ENCODE data around the gene PBX4.

Gene PBX4

DNA sequence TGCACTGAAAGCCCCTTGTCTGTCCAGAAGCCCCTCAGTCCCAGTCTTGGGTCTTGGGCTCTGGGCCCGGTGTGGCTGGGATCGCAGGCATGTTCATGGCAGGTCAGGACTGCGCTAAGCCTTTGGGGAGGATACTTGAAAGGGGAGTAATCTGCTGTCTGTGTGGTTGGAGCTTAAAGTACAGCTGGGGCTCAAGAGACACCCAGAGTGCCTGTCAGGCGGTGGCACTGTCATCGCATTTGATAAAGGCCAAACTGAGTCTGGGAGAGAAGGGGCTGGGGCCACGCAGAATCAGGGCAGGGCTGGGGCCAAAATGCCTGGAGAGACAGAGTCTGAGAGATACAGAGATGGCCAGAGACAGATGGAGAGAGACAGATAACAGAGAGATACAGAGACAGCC is 84.6 kb downstream of the PBX4 start:
- no peak for TF ChIP-seq CTCF (IDR thresholded peaks at IDR 0.05)

DNA sequence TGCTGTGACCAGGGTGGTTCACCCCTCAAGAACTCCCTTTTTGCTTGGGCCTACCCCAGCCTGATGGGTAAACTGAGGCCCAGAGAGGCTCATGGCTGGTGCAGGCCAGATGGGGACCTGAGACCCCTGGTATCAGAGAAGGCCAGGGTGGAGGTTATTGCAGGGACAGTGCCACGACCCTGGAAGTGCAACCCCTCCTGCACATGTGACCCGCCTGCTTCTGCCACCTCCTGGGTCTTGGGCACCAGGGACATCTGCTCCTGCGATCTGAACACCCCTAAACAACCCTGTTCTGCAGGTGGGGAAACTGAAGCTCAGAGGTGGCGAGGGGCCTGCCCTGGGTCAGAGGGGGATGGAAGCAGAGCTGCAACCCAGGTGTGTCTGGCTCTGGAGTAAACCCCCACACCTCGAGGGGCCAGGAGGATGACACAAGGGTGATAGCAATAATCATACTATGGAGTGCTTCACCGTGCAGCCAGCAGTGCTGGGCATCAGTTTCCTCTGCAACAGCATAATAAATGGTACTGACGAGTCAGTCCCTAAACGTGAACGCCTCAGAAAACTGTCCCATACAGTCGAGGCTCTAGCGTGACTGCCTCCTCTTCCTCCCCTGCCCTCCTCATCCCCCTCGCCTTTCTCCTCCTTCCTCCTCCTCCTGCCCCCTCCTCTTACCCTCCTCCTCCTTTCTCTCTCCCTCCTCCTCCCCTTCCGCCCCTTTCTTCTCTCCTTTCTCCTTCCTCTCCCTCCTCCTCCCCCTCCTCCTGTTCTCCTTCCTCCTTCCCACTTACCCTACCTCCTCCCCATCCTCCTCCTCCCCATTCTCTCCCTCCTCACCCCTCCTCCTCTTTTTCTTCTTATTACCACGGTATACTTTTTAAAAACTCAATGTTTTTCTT is 85.4 kb downstream of the PBX4 start:
- TF ChIP-seq CTCF (IDR thresholded peaks at IDR 0.05) = no peak

DNA sequence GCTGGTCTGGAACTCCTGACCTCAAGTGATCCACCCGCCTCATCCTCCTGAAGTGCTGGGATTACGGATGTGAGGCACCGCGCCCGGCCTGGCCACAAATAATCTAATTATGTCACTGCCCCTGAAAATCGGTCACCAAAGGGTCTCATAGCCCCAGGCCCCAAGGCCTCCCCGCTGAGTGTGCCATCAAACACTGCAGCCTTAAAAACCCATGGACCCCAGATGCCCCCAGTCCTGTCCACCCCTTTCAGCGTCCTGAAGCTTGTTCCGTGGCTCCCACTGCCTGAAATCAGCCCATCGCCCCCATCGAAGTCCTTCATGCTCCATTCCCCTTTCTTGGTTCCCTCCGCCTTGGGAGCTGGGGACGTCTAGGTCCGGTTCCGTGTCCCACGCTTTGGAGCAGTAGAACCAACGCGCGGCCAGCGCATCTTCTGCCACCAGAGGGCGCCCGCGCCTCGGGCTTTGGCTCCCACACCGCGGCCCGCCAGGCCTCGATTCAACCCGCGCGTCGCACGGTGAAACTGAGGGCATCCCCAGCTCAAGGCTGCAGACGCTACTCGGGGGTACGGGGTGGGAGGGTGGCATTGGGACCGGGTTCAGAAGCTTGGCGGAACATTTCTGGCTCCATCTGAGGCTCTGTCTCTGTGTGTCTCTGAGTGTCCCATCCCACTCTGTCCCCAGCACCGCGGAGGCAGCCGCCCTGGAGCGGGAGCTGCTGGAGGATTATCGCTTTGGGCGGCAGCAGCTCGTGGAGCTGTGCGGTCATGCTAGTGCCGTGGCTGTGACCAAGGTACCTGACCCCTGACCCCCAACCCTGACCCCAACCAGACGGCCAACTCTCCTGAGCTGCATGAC is 86.3 kb downstream of the PBX4 start:
- peak; percentile 97 for TF ChIP-seq CTCF (IDR thresholded peaks at IDR 0.05)

GRCh38 chr19:19530889-19531288 is 87.6 kb downstream of the PBX4 start:
- TF ChIP-seq CTCF (IDR thresholded peaks at IDR 0.05) = no peak

GRCh38 chr19:19530423-19530804 is 88.1 kb downstream of the PBX4 start:
- TF ChIP-seq CTCF (IDR thresholded peaks at IDR 0.05) = no peak

GRCh38 chr19:19529783-19530422 is 88.6 kb downstream of the PBX4 start:
- TF ChIP-seq CTCF (IDR thresholded peaks at IDR 0.05) = no peak

GRCh38 chr19:19528721-19529490 is 89.6 kb downstream of the PBX4 start, which contains the start of gene YJEFN3:
Gene YJEFN3 (plus strand): TSS chr19:19528911. CDS start chr19:19528933, 22 bp downstream.
- TF ChIP-seq CTCF (IDR thresholded peaks at IDR 0.05) = no peak
